ENCODE measurements around the gene SPATC1L.
"Not testable (repeated sequence)": the region's sequence is repeated elsewhere in the genome, so short reads cannot be mapped to it uniquely, and the experiment has no call there.

The SPATC1L gene

DNA sequence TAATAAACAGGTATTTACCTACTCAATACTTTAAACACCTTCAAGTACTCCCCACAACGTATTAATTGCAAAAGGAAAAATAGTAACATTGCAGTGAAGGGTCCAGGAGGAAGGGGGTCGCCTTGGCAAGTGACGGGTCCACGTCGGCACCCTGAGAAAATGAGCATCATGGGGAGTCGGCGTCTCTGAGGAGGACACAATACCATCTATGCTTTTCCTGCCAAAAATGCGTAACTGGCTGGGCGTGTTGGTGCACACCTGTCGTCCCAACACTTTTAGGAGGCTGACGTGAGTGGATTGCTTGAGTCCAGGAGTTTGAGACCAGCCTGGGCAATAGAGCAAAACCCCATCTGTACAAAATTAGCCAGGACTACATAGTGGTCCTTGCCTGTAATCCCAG, 36.2 kb downstream of the SPATC1L start:
- TF ChIP-seq CTCF (IDR thresholded peaks at IDR 0.05; ENCODE audit: insufficient read depth, low read depth, low read length, missing control alignments), result no peak
- no peak for DNase-seq (ENCODE audit: low read depth)
- H3K4me3 ChIP-seq (ENCODE audit: low read length), result no peak overlapping the region

GRCh38 chr21:46147429-46147828, 36.8 kb downstream of the SPATC1L start:
- DNase-seq (ENCODE audit: low read depth), result peak; percentile 56

DNA sequence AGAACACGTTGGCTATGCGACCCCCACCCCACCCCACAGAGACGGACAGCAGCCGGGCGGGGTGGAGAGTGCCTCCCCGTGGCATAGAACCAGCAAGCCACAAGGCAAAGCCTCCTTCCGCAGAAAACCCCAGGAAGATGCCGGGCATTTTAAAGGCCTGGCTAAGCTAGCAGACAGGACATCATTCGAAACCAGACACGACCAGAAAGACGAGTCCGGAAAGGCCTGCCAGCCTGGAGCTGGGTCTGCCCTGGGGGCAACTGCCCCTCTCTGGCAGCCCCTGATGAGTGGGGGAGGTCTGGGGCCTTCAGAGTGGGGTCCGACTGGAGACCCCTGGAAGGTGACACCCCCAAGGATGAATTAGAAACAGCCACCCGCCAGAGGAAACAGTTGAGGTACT, 37.4 kb downstream of the SPATC1L start:
- no peak for TF ChIP-seq CTCF (IDR thresholded peaks at IDR 0.05; ENCODE audit: insufficient read depth, low read depth, low read length, missing control alignments)
- H3K4me3 ChIP-seq (ENCODE audit: low read length), result no peak overlapping the region

More at GRCh38 chr21:46147429-46147828, 36.8 kb downstream of the SPATC1L start:
- peak; percentile 56 for TF ChIP-seq CTCF (IDR thresholded peaks at IDR 0.05; ENCODE audit: insufficient read depth, low read depth, low read length, missing control alignments)
- not testable (repeated sequence) for H3K4me3 ChIP-seq (ENCODE audit: low read length)

DNA sequence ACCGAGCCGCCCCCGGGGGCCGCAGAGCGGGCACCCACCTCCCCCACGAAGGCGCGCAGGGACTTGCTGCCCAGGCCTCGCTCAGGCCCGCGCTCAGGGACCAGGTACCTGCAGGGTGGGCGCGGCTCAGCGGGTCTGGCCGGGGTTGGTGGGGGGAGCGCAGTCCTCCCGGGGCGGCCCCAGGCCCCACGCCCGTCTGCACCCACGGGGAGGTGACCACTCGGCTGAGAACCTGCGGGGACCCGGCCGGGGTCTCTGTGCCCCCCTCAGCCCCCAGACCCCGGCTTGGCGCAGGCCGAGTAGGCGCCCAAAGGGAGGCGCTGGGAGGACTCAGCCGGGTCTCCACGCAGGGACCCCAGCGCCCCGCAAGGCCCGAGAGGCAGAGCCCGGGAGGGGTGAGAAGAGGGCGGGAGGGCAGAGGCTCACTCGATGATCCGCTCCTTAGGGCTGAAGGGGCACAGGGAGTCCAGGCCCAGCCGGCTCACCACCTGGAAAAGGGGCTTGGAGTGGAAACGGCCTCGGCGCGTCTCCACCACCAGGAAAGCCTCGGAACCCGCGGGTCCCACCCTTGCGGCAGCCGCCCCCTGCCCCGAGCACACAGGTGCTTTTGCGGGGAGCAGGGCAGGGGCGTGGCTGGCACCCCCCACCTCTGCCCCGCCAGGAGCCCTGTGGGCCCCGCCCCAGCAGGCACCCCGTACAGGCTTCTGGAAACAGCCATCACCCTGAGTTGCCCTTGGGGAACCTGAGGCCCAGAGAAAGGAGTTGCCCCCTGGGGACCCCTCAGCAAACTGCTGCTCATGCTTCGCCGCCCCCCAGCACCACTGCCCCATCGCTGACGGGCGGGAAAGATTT, 38.2 kb downstream of the SPATC1L start:
- no peak for DNase-seq (ENCODE audit: low read depth)
- no peak for TF ChIP-seq CTCF (IDR thresholded peaks at IDR 0.05; ENCODE audit: insufficient read depth, low read depth, low read length, missing control alignments)
- H3K4me3 ChIP-seq (ENCODE audit: low read length), result no peak overlapping the region

More for the DNA sequence above, 37.4 kb downstream of the SPATC1L start:
- DNase-seq (ENCODE audit: low read depth), result no peak

DNA sequence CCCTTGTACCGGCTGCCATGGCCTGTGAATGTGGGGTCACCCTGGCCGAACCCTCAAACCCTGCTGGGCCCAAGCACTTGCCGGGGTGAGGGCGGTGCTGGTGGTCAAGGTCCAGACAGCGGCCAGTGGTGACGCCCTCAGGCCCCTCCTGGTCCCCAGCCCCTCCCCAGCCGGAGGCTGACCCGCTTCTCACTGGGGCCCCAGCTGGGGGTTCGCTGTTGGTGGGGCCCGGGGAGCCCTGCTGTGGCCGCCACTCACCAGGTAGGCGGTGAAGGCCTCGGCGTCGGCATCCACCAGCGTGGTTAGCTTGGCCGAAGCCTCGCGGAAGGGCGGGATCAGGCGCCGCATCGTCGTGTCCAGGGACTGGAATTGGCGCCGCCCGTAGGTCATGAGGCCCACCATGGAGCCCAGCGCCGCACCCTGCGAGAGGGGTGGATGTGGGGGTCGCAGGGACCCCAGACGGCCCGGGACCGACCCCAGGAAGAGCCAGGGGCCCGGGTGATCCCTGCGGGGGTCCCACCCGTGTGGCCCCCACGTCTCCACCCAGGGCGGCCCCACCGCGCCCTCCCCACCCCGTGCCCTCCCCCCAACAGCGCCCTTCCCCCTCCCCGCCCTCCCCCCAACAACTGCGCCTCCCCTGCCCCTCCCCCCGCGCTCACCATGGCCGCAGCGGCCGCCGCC, 39.0 kb downstream of the SPATC1L start:
- H3K4me3 ChIP-seq (ENCODE audit: low read length), result no peak overlapping the region
- DNase-seq (ENCODE audit: low read depth), result no peak
- no peak for TF ChIP-seq CTCF (IDR thresholded peaks at IDR 0.05; ENCODE audit: insufficient read depth, low read depth, low read length, missing control alignments)

DNA sequence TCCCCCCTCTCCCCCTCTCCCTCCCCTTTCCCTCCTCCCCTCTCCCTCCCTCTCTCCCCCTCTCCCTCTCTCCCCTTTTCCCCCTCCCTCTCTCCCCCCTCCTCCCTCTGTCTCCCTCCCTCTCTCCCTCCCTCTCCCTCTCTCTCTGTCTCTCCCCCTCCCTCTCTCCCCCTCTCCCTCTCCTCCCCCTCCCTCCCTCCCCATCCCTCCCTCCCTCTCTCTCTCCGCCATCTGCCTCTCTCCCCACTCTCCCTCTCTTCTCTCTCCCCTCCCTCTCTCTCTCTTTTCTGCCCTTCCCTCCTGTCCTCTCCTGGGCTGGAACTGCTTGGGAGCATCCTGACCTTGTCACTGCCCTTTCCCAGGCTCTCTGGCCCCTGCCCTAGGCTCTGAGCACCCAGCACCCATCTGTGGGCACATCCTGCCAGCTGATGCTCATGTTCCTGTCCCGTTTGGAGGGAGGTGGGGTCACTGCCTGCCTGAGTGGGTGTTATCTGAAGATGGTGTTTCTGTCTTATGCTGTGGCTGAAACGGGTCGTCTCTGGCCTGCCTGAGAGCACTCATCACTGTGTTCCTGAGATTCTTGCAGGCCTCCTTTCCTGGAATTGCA, 39.7 kb downstream of the SPATC1L start:
- no peak for DNase-seq (ENCODE audit: low read depth)
- no peak for TF ChIP-seq CTCF (IDR thresholded peaks at IDR 0.05; ENCODE audit: insufficient read depth, low read depth, low read length, missing control alignments)
- no peak overlapping the region for H3K4me3 ChIP-seq (ENCODE audit: low read length)

All from epithelial cell of esophagus (primary cell).